HG03039 (cell line): Measurements from ENCODE around the gene TEX13D.

Experiments
- ATAC-seq: cut with Tn5 transposase; IDR thresholded peaks from one replicate; pipeline ENCODE4 v1.9.1; 2021; ENCODE audit warnings: mild to moderate bottlenecking, moderate library complexity; ENCODE audit not compliant: unreplicated experiment

The TEX13D gene

GRCh38 chrX:124347242-124347641, 14.8 kb downstream of the TEX13D start:
- ATAC-seq = no peak

- ATAC-seq = no peak
Measured at GRCh38 chrX:124348182-124348581, 15.7 kb downstream of the TEX13D start.

GRCh38 chrX:124348885-124349453, 16.5 kb downstream of the TEX13D start:
- no peak for ATAC-seq

- no peak for ATAC-seq
Measured at GRCh38 chrX:124354648-124355047, 22.2 kb downstream of the TEX13D start.

- no peak for ATAC-seq
Measured at GRCh38 chrX:124358800-124359383, 26.4 kb downstream of the TEX13D start.

GRCh38 chrX:124362072-124362471, 29.6 kb downstream of the TEX13D start:
- ATAC-seq = no peak

- ATAC-seq = no peak
Measured at GRCh38 chrX:124362761-124363160, 30.3 kb downstream of the TEX13D start.

- no peak for ATAC-seq
Measured at GRCh38 chrX:124369722-124370121, 37.3 kb downstream of the TEX13D start.

GRCh38 chrX:124373348-124373747, 40.9 kb downstream of the TEX13D start:
- no peak for ATAC-seq

GRCh38 chrX:124378643-124379042, 46.2 kb downstream of the TEX13D start:
- no peak for ATAC-seq

- ATAC-seq = no peak
Measured at GRCh38 chrX:124383354-124383753, 50.9 kb downstream of the TEX13D start.

- no peak for ATAC-seq
Measured at GRCh38 chrX:124386401-124386800, 53.9 kb downstream of the TEX13D start.
